Uterus (tissue), 2 donors: ENCODE data around the gene BCAR1.

Experiments
- CTCF ChIP-seq, 4 experiments: fragments of 200-600 bp in 2 of 4; fragments of 450-650 bp in 2 of 4; sonication (generic) in 2 of 4; IDR thresholded peaks; one replicate each; pipeline ENCODE4 v1.5.1; 2016 to 2019; ENCODE audit warnings: antibody characterized with exemption in 4 of 4, mild to moderate bottlenecking in 2 of 4, moderate library complexity in 1 of 4
- POLR2A ChIP-seq, 2 donors: fragments of 450-650 bp; IDR thresholded peaks; one replicate each; pipeline ENCODE4 v1.6.1; 2016; ENCODE audit warnings: antibody characterized with exemption in 2 of 2, mild to moderate bottlenecking in 1 of 2, moderate library complexity in 1 of 2

- TF ChIP-seq CTCF (IDR thresholded peaks at IDR 0.05) (no peak), POLR2A (IDR thresholded peaks at IDR 0.05) (no peak)
Measured at GRCh38 chr16:75262800-75263127, 11.3 kb upstream of the BCAR1 start.
